Measurements from ENCODE around the gene ERICH3. TPM values are rescaled to one million over a fixed set of nuclear protein-coding genes. Genes with fewer than 3 reads are reported as not detected.
A peak's percentile ranks its signal among the peaks of the same experiment; 100 is the strongest.
"Not testable (repeated sequence)": the region's sequence is repeated elsewhere in the genome, so short reads cannot be mapped to it uniquely, and the experiment has no call there.

Gene ERICH3
- total RNA-seq, 1 donor from 2014 or later, result 2.8 TPM

- Mint-ChIP-seq H3K36me3 (ENCODE audit: low read depth, unreplicated experiment) (no peaks in the 10 kb centered on the region), H3K4me1 (ENCODE audit: unreplicated experiment) (no peaks in the 10 kb centered on the region), H3K9me3 (ENCODE audit: unreplicated experiment) (no peaks in the 10 kb centered on the region), H3K27ac (ENCODE audit: unreplicated experiment) (no peak overlapping the region), H3K27me3 (ENCODE audit: unreplicated experiment) (no peaks in the 10 kb centered on the region), H3K4me3 (ENCODE audit: unreplicated experiment) (no peak overlapping the region)
- TF ChIP-seq CTCF (IDR thresholded peaks at IDR 0.05; ENCODE audit: unreplicated experiment), result no peak
- no peak for DNase-seq (ENCODE audit: low spot score)
Measured at GRCh38 chr1:74681001-74681400, 7.4 kb upstream of the ERICH3 start.

- DNase-seq (ENCODE audit: low spot score), result no peak
Measured at GRCh38 chr1:74679811-74680210, 6.2 kb upstream of the ERICH3 start.

GRCh38 chr1:74677926-74678325, 4.3 kb upstream of the ERICH3 start:
- no peak for DNase-seq (ENCODE audit: low spot score)
- Mint-ChIP-seq H3K27me3 (ENCODE audit: unreplicated experiment) (no peaks in the 10 kb centered on the region), H3K4me3 (ENCODE audit: unreplicated experiment) (no peak overlapping the region), H3K36me3 (ENCODE audit: low read depth, unreplicated experiment) (no peaks in the 10 kb centered on the region), H3K4me1 (ENCODE audit: unreplicated experiment) (no peaks in the 10 kb centered on the region), H3K9me3 (ENCODE audit: unreplicated experiment) (no peaks in the 10 kb centered on the region), H3K27ac (ENCODE audit: unreplicated experiment) (no peak overlapping the region)
- no peak for TF ChIP-seq CTCF (IDR thresholded peaks at IDR 0.05; ENCODE audit: unreplicated experiment)

More at GRCh38 chr1:74679811-74680210, 6.2 kb upstream of the ERICH3 start:
- Mint-ChIP-seq H3K27ac (ENCODE audit: unreplicated experiment) (no peak overlapping the region), H3K36me3 (ENCODE audit: low read depth, unreplicated experiment) (no peaks in the 10 kb centered on the region), H3K9me3 (ENCODE audit: unreplicated experiment) (no peaks in the 10 kb centered on the region), H3K27me3 (ENCODE audit: unreplicated experiment) (no peaks in the 10 kb centered on the region), H3K4me3 (ENCODE audit: unreplicated experiment) (no peak overlapping the region), H3K4me1 (ENCODE audit: unreplicated experiment) (no peaks in the 10 kb centered on the region)
- TF ChIP-seq CTCF (IDR thresholded peaks at IDR 0.05; ENCODE audit: unreplicated experiment), result no peak

GRCh38 chr1:74674278-74675048, 871 bp upstream of the ERICH3 start:
- no peak overlapping the region for H3K27ac Mint-ChIP-seq (ENCODE audit: unreplicated experiment)
- no peaks in the 10 kb centered on the region for H3K4me1 Mint-ChIP-seq (ENCODE audit: unreplicated experiment)
- H3K36me3 Mint-ChIP-seq (ENCODE audit: low read depth, unreplicated experiment), result no peaks in the 10 kb centered on the region
- TF ChIP-seq CTCF (IDR thresholded peaks at IDR 0.05; ENCODE audit: unreplicated experiment), result no peak
- peaks cover 3% of the 10 kb centered on the region for H3K27me3 Mint-ChIP-seq (ENCODE audit: unreplicated experiment)
- DNase-seq (ENCODE audit: low spot score), result no peak
- peak overlapping the region; percentile 78 for H3K4me3 Mint-ChIP-seq (ENCODE audit: unreplicated experiment)
- no peaks in the 10 kb centered on the region for H3K9me3 Mint-ChIP-seq (ENCODE audit: unreplicated experiment)

- H3K4me3 Mint-ChIP-seq (ENCODE audit: unreplicated experiment); H3K9me3 Mint-ChIP-seq (ENCODE audit: unreplicated experiment); H3K27ac Mint-ChIP-seq (ENCODE audit: unreplicated experiment); H3K4me1 Mint-ChIP-seq (ENCODE audit: unreplicated experiment); DNase-seq (ENCODE audit: low spot score); H3K36me3 Mint-ChIP-seq (ENCODE audit: low read depth, unreplicated experiment); H3K27me3 Mint-ChIP-seq (ENCODE audit: unreplicated experiment): not testable (repeated sequence)
Measured at GRCh38 chr1:74670866-74671265, 2.7 kb downstream of the ERICH3 start.
